ENCODE results near the gene RBM47. TPM values are rescaled to one million over a fixed set of nuclear protein-coding genes. Genes with fewer than 3 reads are reported as not detected.
"Not testable (repeated sequence)": the region's sequence is repeated elsewhere in the genome, so short reads cannot be mapped to it uniquely, and the experiment has no call there.

Gene RBM47
- total RNA-seq, 1 donor from 2014 or later, result 4.6 TPM

- Mint-ChIP-seq H3K4me1 (ENCODE audit: unreplicated experiment) (peaks cover 3% of the 10 kb centered on the region), H3K9me3 (ENCODE audit: unreplicated experiment) (no peaks in the 10 kb centered on the region), H3K27ac (ENCODE audit: unreplicated experiment) (no peak overlapping the region), H3K36me3 (ENCODE audit: low read depth, unreplicated experiment) (no peaks in the 10 kb centered on the region), H3K27me3 (ENCODE audit: unreplicated experiment) (no peaks in the 10 kb centered on the region), H3K4me3 (ENCODE audit: unreplicated experiment) (no peak overlapping the region)
- TF ChIP-seq CTCF (IDR thresholded peaks at IDR 0.05; ENCODE audit: unreplicated experiment), result no peak
- no peak for DNase-seq (ENCODE audit: low spot score)
These were observed 67.0 kb downstream of the RBM47 start for GRCh38 chr4:40562681-40563080.

GRCh38 chr4:40562208-40562607 lies 67.5 kb downstream of the RBM47 start:
- no peak overlapping the region for H3K27ac Mint-ChIP-seq (ENCODE audit: unreplicated experiment)
- no peak for TF ChIP-seq CTCF (IDR thresholded peaks at IDR 0.05; ENCODE audit: unreplicated experiment)
- H3K9me3 Mint-ChIP-seq (ENCODE audit: unreplicated experiment), result no peaks in the 10 kb centered on the region
- no peak overlapping the region for H3K4me3 Mint-ChIP-seq (ENCODE audit: unreplicated experiment)
- no peaks in the 10 kb centered on the region for H3K36me3 Mint-ChIP-seq (ENCODE audit: low read depth, unreplicated experiment)
- no peaks in the 10 kb centered on the region for H3K27me3 Mint-ChIP-seq (ENCODE audit: unreplicated experiment)
- DNase-seq (ENCODE audit: low spot score), result no peak
- peaks cover 3% of the 10 kb centered on the region for H3K4me1 Mint-ChIP-seq (ENCODE audit: unreplicated experiment)

- H3K27me3 Mint-ChIP-seq (ENCODE audit: unreplicated experiment); H3K36me3 Mint-ChIP-seq (ENCODE audit: low read depth, unreplicated experiment); H3K27ac Mint-ChIP-seq (ENCODE audit: unreplicated experiment); H3K4me1 Mint-ChIP-seq (ENCODE audit: unreplicated experiment); H3K4me3 Mint-ChIP-seq (ENCODE audit: unreplicated experiment); H3K9me3 Mint-ChIP-seq (ENCODE audit: unreplicated experiment); DNase-seq (ENCODE audit: low spot score): not testable (repeated sequence)
These were observed 68.0 kb downstream of the RBM47 start for GRCh38 chr4:40561543-40562177.

GRCh38 chr4:40559585-40560465 lies 69.8 kb downstream of the RBM47 start:
- Mint-ChIP-seq H3K27ac (ENCODE audit: unreplicated experiment) (no peak overlapping the region), H3K4me3 (ENCODE audit: unreplicated experiment) (no peak overlapping the region), H3K36me3 (ENCODE audit: low read depth, unreplicated experiment) (no peaks in the 10 kb centered on the region), H3K27me3 (ENCODE audit: unreplicated experiment) (no peaks in the 10 kb centered on the region), H3K9me3 (ENCODE audit: unreplicated experiment) (no peaks in the 10 kb centered on the region), H3K4me1 (ENCODE audit: unreplicated experiment) (peaks cover 3% of the 10 kb centered on the region)
- no peak for TF ChIP-seq CTCF (IDR thresholded peaks at IDR 0.05; ENCODE audit: unreplicated experiment)
- no peak for DNase-seq (ENCODE audit: low spot score)

- Mint-ChIP-seq H3K9me3 (ENCODE audit: unreplicated experiment) (no peaks in the 10 kb centered on the region), H3K4me3 (ENCODE audit: unreplicated experiment) (no peak overlapping the region), H3K4me1 (ENCODE audit: unreplicated experiment) (peaks cover 11% of the 10 kb centered on the region), H3K27ac (ENCODE audit: unreplicated experiment) (no peak overlapping the region), H3K27me3 (ENCODE audit: unreplicated experiment) (no peaks in the 10 kb centered on the region), H3K36me3 (ENCODE audit: low read depth, unreplicated experiment) (no peaks in the 10 kb centered on the region)
- TF ChIP-seq CTCF (IDR thresholded peaks at IDR 0.05; ENCODE audit: unreplicated experiment), result no peak
- no peak for DNase-seq (ENCODE audit: low spot score)
These were observed 71.9 kb downstream of the RBM47 start for GRCh38 chr4:40557736-40558135.

All from endothelial cell (in vitro differentiated cells).